Ovary (tissue), 9 donors: ENCODE data around the gene ZNF236. TPM values are rescaled to one million over a fixed set of nuclear protein-coding genes. Genes with fewer than 3 reads are reported as not detected.
"Not testable (repeated sequence)": the region's sequence is repeated elsewhere in the genome, so short reads cannot be mapped to it uniquely, and the experiment has no call there.

Source experiments
- DNase-seq, 5 donors: peaks; one replicate each; pipeline ENCODE4 v3.0.0-alpha.2; 2019 to 2020
- H3K27ac ChIP-seq, 2 donors: fragments of 200-600 bp; one replicate each; pipeline versions ENCODE4 v1.5.1 to v1.8.0; 2019 to 2022
- H3K27me3 ChIP-seq: fragments of 200-600 bp; one replicate; pipeline ENCODE4 v1.8.0; 2022
- H3K36me3 ChIP-seq: fragments of 200-600 bp; sonication (generic); one replicate; pipeline ENCODE4 v1.5.1; 2019
- H3K4me1 ChIP-seq: one replicate; pipeline ENCODE4 v1.8.1; 2013; ENCODE audit warnings: mild to moderate bottlenecking, moderate library complexity; ENCODE audit not compliant: insufficient read depth
- H3K4me3 ChIP-seq: fragments of 200-600 bp; sonication (generic); one replicate; pipeline ENCODE4 v1.5.1; 2017
- H3K9me3 ChIP-seq, 2 donors: fragments of 200-600 bp in 1 of 2; sonication (generic) in 1 of 2; one replicate each; pipeline versions ENCODE4 v1.5.1 to v1.8.1; 2013 to 2019; ENCODE audit warnings: mild to moderate bottlenecking in 1 of 2, moderate library complexity in 1 of 2
- CTCF ChIP-seq, 3 donors: fragments of 450-650 bp in 2 of 3; fragments of 200-600 bp in 1 of 3; IDR thresholded peaks; one replicate each; pipeline versions ENCODE4 v1.5.1 to v1.8.0; 2016 to 2022; ENCODE audit warnings: antibody characterized with exemption in 3 of 3, mild to moderate bottlenecking in 1 of 3
- EP300 ChIP-seq: sonication (generic); formaldehyde crosslinking; IDR thresholded peaks from one replicate; pipeline ENCODE4 v1.6.1; 2017; ENCODE audit warnings: antibody characterized with exemption
- POLR2A ChIP-seq: fragments of 450-650 bp; IDR thresholded peaks from one replicate; pipeline ENCODE4 v1.6.1; 2017; ENCODE audit warnings: antibody characterized with exemption, mild to moderate bottlenecking, moderate library complexity
- WGBS, 3 donors: extraction: QIAGEN DNeasy Blood & Tissue Kit in 1 of 3; methylation state at CpG; one replicate each; pipeline versions ENCODE4 v1.1.5 to v1.1.7; 2013 to 2017; 5-methylcytosine and 5-hydroxymethylcytosine counted together
- intact Hi-C, 4 donors: fragments of 100-400 bp; cut with DNase I; formaldehyde crosslinking; loops; one replicate each; pipeline versions ENCODE4 v1.11.0 to v1.15.1; 2022 to 2023
- polyA plus RNA-seq, 2 donors: library from polyadenylated mRNA; stranded (reverse); fragments of 200-250 nt in 1 of 2; fragments of 350-450 nt in 1 of 2; fragmentation: Illumina TruSeq in 1 of 2; extraction: RNeasy Lipid Tissue Mini Kit (QIAGEN cat#74804) in 1 of 2; gene quantifications; one replicate each; pipeline ENCODE4 v1.2.3, GENCODE V29; 2013 to 2014
- total RNA-seq, 7 donors: library from RNA; depleted of rRNA in 2 of 7; stranded (reverse); fragments of >200 nt in 2 of 7; fragmentation: NEBNext Ultra II Directional in 3 of 7; extraction: Animal tissue kit (Norgen Biotek cat#: 25700) in 3 of 7; gene quantifications; one replicate each; pipeline versions ENCODE4 v1.1.0 to v1.2.4, GENCODE V29; 2016 to 2023
- donor health status: DM: no; HTN: no; CAD: no; lungs with moderate emphysema.
- donor health status: DM: no; HTN: no; CAD: no.
- donor health status: Bipolar disorder and iron deficiency.
- donor health status: DM: yes; HTN: yes; CAD: no.
- donor health status: DM: no; HTN: no; CAD: no.
- donor health status: DM: yes; HTN: yes; CAD: no.

ZNF236 gene
- total and polyA plus RNA-seq, 9 donors = 3.9 to 30.3 (median 24.1) TPM

GRCh38 chr18:76806301-76806700 is 16.1 kb upstream of the ZNF236 start:
- no peak overlapping the region for H3K4me3 ChIP-seq
- no peak for DNase-seq
- intact Hi-C loops = loop anchor here in 3 of 4 donors (10.0 kb wide), 2 partner anchors 68 to 408 kb away; no protein-coding TSS in a partner anchor
- H3K9me3 ChIP-seq = no peaks in the 10 kb centered on the region
- H3K4me1 ChIP-seq = peaks cover 2% of the 10 kb centered on the region
- no peak overlapping the region for H3K27ac ChIP-seq
- no peaks in the 10 kb centered on the region for H3K27me3 ChIP-seq
- 84 to 89% (median 87%) methylated on average over 7 of the region's 7 CpGs for WGBS, 3 donors
- TF ChIP-seq POLR2A (no peak), CTCF (IDR thresholded peaks at IDR 0.05) (no peak), EP300 (no peak)
- no peaks in the 10 kb centered on the region for H3K36me3 ChIP-seq

- intact Hi-C loops = loop anchor here in 3 of 4 donors (10.0 kb wide), 2 partner anchors 66 to 406 kb away; no protein-coding TSS in a partner anchor
- Histone ChIP-seq H3K27me3 (no peaks in the 10 kb centered on the region), H3K27ac (no peak overlapping the region), H3K4me1 (peaks cover 1% of the 10 kb centered on the region), H3K4me3 (no peak overlapping the region), H3K9me3 (no peaks in the 10 kb centered on the region), H3K36me3 (no peaks in the 10 kb centered on the region)
- TF ChIP-seq POLR2A (no peak), EP300 (no peak), CTCF (IDR thresholded peaks at IDR 0.05) (no peak)
- DNase-seq = no peak
- 84 to 89% (median 85%) methylated on average over 10 of the region's 10 CpGs for WGBS, 3 donors
Observed at GRCh38 chr18:76808561-76808960, 13.8 kb upstream of the ZNF236 start.

GRCh38 chr18:76811530-76811929 is 10.8 kb upstream of the ZNF236 start:
- H3K27ac ChIP-seq, intact Hi-C loops, DNase-seq, H3K4me1 ChIP-seq, H3K9me3 ChIP-seq, H3K36me3 ChIP-seq, H3K27me3 ChIP-seq, H3K4me3 ChIP-seq: not testable (repeated sequence)
- WGBS, 3 donors = 92 to 95% (median 95%) methylated on average over 7 of the region's 7 CpGs

GRCh38 chr18:76814256-76814655 is 8.1 kb upstream of the ZNF236 start:
- H3K36me3 ChIP-seq = no peaks in the 10 kb centered on the region
- intact Hi-C loops = no loop called here
- TF ChIP-seq CTCF (IDR thresholded peaks at IDR 0.05) = no peak
- TF ChIP-seq EP300 = no peak
- no peak for TF ChIP-seq POLR2A
- no peak for DNase-seq
- 88 to 89% (median 88%) methylated on average over 11 of the region's 11 CpGs for WGBS, 3 donors
- H3K9me3 ChIP-seq = no peaks in the 10 kb centered on the region
- H3K27ac ChIP-seq = no peak overlapping the region
- H3K27me3 ChIP-seq = no peaks in the 10 kb centered on the region
- H3K4me1 ChIP-seq = no peaks in the 10 kb centered on the region
- no peak overlapping the region for H3K4me3 ChIP-seq

GRCh38 chr18:76816127-76816526 is 6.2 kb upstream of the ZNF236 start:
- intact Hi-C loops = no loop called here
- no peak for DNase-seq
- Histone ChIP-seq H3K4me3 (no peak overlapping the region), H3K27me3 (no peaks in the 10 kb centered on the region), H3K36me3 (no peaks in the 10 kb centered on the region), H3K27ac (no peak overlapping the region), H3K9me3 (no peaks in the 10 kb centered on the region), H3K4me1 (peaks cover 4% of the 10 kb centered on the region)
- WGBS, 3 donors = 72 to 81% (median 75%) methylated on average over 8 of the region's 8 CpGs
- TF ChIP-seq POLR2A = no peak
